HG03103 (cell line): ENCODE data around the gene PWWP2A.

Experiments
- ATAC-seq: cut with Tn5 transposase; IDR thresholded peaks from one replicate; pipeline ENCODE4 v1.9.1; 2021; ENCODE audit warnings: low read depth; ENCODE audit not compliant: unreplicated experiment

Gene PWWP2A

GRCh38 chr5:160133918-160134304 is 14.7 kb upstream of the PWWP2A start:
- no peak for ATAC-seq

- no peak for ATAC-seq
Observed at GRCh38 chr5:160133071-160133917, 14.0 kb upstream of the PWWP2A start.

GRCh38 chr5:160129841-160130240 is 10.6 kb upstream of the PWWP2A start:
- no peak for ATAC-seq

- ATAC-seq, result no peak
Observed at GRCh38 chr5:160128632-160129031, 9.4 kb upstream of the PWWP2A start.

DNA sequence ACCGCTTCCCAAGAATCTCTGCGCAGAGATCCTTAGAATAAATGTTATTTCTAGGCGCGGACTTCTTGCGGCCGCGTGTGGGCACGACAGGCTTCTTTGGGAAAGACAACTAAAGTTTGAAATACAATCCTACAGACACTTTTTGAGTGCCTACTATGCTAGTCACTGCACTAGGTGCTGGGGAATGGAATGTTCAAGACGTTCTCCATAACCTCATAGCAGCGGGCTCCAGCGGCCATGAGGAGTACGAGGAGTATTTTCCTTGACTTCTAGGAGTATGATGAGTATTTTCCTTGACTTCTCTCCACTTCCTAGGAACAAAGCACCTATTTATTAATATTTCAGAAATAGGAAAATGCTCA is 636 bp upstream of the PWWP2A start:
- ATAC-seq, result peak; percentile 1

GRCh38 chr5:160118349-160119141 is 705 bp downstream of the PWWP2A start:
- ATAC-seq, result peak; percentile 12

DNA sequence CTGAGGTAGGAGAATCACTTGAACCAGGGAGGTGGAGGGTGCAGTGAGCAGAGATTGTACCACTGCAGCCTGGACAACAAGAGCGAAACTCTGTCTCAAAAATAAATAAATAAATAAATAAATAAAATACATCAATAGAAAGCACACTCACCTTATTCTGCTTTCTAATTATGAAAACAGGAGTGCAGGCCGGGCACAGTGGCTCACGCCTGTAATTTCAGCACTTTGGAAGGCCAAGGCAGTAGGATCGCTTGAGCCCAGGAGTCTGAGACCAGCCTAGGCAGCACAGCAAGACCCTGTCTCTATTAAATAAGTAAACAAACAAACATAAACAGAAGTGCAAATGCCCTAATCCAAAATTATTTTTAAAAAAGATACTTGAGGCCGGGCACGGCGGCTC is 2.3 kb downstream of the PWWP2A start:
- no peak for ATAC-seq

GRCh38 chr5:160108124-160108523 is 11.1 kb downstream of the PWWP2A start:
- ATAC-seq, result no peak

DNA sequence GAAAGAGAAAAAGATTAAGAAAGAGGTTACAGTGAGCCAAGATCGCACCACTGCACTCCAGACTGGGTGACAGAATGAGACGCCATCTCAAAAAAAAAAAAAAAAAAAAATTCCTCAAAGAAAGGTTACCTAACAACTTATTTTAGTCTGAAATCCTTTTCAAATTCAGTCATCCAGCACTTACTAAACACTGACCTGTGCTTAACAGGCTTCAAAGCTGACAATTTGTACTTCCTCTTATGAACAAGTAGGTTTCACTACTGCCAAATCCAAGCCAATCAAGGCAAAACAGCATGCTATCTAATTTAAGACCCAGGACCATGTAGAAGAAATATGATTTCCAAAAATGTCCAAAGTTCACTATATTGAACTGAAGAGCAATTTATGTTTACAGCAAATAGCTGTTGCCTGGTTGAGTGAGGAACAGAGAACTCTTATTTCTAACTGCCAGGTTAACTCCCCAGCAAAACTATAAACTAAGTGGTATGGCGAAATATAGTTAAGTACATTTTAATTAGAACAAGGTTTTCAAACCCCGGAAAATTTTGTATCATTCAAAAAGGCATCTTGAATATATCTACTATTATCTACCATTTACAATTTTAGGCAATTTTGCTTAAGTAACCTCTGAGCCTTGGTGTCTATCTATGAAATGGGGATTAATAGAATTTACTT is 13.4 kb downstream of the PWWP2A start:
- peak; percentile 69 for ATAC-seq

DNA sequence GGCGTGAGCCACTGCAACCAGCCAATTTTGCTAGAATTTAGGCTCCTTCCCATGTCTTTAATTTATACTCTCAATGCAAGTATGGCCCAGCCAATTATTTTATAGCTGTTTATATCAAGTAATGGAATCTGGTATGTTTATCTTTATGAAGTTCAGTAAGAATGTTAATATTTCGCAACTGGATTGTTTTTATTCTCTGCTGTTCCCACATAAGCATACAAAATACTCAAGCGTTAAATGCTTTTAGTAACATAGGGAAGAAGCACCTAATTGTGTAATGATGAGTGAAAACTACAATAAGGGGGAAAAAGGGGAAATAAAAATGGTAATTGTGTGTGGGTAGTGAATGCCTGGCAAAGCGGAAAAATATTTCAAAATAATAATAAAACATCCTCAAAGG is 21.3 kb downstream of the PWWP2A start:
- ATAC-seq, result no peak

DNA sequence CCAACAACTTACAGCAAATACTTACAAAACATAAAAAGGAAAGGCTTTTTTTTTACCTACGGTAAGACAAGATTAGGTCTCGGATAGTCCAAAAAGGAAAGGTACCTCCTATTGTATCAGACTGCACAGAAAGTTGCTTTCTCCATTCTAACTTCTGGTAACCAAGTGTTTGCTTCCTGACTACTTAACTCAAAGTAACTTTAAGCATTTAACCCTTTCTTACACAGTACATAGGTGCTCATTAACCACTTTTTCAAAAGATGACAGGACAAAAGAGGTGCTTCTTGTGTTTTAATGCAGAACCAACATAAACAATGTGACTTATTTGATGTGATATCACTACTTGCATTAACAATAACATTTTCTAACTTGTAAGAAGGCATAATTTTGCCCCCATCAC is 23.1 kb downstream of the PWWP2A start:
- ATAC-seq, result no peak

DNA sequence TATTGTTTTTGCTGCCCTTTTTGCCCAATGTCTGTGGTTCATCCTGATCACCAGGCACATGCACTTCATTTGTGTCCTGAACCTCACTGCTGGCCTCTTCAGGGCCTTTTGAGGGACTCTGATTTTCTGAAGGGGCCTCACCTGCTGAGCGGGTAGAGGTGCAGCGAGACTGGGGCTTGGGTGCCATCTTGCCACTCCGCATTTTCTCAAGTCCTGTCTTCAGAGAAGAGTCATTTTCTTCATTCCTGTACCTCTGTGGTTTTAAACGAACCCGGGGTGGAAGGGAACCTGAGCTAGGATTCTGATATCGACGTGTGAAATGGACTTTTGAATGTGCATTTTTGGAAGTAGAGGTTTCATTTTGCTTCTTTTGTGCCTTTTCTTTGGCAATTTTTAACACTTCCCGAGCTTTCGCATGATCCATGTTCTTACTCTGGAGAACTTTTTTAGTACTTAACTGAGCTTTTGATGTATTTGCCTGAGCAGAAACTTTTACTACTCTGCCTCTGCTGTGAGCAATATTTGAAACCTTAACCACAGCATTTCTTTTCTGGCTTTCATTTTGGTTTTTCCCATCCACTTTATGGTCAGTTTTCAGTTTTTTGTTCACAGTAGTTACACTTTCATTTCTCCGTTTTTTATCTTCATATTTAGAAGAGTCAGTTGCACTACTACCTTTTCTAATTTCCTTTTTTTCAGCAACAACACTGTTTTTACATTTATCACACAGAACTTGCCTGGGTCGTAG is 26.1 kb downstream of the PWWP2A start:
- ATAC-seq, result peak; percentile 63

DNA sequence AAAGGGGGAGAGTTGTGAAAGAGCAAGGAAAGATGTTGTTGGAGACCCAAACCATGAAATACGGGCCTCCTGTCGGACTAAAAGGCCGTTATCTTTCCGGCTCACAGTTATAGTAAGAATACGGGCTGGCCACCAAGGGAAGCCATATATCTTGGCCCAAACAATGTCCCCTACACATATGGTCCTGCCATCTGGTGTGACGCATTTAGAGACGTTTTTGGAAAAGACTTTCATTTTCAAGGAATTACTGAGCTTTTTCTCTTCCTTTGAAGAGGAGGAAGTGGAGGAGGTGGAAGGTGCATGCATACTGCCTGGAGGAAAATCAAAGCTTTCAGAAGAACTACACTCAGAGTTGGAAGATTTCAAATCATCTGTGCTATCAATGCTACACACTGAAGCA is 26.7 kb downstream of the PWWP2A start:
- no peak for ATAC-seq

DNA sequence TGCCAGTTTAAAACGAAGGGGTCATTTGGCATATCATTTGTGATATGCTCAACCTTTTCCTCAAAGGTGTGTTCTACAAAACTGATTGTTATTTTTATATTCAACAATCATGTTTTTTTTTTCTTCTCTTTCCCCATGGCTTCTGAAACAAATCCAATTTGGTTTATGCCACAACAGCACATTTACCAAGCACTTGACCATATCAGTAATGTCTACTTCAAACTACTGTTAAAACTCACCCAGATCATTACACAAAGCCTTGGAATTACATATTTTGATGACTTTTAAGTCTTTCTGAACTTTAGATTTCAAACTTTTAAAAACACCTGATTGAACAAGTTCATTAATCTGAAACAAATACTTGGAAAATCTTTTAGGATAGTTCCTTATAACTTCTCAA is 29.2 kb downstream of the PWWP2A start:
- no peak for ATAC-seq

GRCh38 chr5:160089531-160089930 is 29.7 kb downstream of the PWWP2A start:
- ATAC-seq, result no peak

DNA sequence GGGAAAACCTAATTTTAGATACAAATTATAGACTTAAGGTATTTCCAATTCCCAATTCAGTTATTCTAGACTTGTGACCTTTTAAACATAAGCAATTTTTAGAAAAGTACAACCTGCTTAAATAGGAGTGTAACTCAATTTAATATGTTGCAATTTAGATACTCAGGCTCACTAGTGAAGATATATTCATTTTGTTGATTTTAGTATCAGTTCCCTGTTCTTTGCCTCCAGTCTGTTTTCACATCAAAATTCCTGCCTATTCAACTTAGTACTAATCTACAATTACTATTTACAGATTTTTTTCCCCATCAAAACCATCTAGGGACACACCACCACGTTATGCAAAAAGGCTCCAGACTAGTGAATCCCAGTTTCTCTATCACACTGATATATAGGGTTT is 30.4 kb downstream of the PWWP2A start:
- ATAC-seq, result no peak

DNA sequence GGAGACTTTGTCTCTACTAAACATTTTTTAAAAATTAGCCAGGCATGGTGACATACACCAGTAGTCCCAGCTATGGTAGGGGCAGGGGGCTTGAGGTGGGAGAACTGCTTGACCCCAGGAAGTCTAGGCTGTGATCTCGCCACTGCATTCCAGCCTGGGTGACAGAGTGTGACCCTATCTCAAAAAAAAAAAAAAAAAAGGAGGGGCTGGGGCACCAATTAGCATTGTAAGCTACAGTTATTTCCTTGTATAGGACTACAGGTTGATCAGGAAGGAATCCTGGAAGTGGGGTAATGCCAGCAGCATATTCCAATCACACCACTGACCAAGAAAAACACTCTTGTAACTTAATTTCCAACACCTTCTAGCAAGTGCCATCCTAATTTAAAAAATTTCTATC is 32.1 kb downstream of the PWWP2A start:
- ATAC-seq, result no peak

DNA sequence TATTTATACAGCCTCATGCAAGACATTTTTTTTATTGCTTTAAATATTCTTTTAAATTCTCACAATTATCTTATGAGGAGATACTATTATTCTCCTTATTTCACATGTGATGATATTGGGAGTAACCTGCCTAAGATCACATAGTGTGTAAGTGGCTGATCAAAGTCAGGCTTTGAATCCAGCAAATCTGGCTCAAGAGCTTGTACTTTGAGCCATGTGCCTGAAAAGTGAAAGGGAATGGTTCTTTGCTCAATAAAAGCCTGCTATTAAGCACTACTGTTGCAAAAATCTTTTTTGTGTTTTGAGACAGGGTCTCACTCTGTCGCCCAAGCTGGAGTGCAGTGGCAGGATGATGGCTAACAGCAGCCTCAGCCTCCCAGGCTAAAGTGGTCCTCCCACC is 35.1 kb downstream of the PWWP2A start:
- no peak for ATAC-seq

- no peak for ATAC-seq
Observed at GRCh38 chr5:160083501-160083900, 35.7 kb downstream of the PWWP2A start.

DNA sequence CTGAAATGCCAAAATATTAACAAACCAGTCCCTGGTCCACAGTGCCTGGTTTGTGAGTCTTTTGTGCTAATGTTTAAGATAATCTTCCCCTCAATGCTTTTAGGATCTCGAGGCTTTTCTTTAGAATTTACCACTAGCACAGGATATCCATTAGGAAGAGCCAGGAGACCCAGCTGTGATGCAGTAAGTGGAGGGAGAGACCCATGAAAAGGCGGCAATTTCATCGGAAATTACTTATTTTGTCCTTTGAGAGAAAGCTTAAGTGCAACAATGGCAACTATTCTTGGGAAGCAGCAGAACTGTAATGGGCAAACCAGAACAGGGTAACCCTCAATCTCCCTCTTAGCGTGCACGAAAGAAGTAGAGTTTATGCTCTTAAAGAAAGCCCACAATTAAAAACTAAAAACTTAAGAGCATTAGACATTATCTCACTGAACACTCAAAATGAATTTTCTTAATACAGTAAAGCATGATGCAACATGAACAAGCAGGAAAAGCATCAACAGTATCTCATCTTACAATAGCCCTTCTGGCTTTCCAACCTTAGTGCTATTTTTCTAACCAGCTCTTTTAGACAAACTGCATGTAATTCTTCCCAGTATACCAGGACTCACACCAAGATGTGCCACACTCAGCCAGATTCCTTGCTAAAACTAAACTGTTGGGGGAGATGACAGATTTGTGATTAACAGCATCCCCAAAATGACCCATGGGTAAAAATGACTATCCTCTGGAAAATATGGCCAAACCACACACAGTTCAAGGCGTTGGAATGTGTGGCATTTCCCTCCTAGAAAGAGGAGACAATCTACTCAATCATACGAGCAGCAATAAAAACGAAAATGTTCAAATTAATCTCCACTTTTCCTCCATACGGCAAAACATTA is 36.4 kb downstream of the PWWP2A start:
- no peak for ATAC-seq
